HG02973 (cell line): ENCODE results near the gene RIPOR3.
"Not testable (repeated sequence)": the region's sequence is repeated elsewhere in the genome, so short reads cannot be mapped to it uniquely, and the experiment has no call there.

Experiments used
- ATAC-seq: cut with Tn5 transposase; IDR thresholded peaks from one replicate; pipeline ENCODE4 v1.9.1; 2021; ENCODE audit warnings: moderate library complexity; ENCODE audit not compliant: unreplicated experiment

RIPOR3 gene

DNA sequence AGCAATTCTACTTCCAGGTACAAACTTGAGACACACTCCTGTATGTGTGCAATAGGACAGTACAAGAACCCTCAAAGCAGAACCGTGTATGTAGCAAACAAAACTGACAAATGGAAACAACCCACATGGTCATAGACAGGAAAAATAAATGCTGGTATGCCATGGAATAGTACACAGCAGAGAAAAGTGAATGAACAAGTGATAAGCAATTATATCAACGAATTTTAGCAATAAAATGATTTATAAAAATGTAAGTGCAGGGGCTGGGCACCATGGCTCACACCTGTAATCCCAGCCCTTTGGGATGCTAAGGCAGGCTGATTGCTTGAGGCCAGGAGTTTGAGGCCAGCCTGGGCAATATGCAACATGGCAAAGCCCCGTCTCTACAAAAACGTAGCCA, 9.3 kb downstream of the RIPOR3 start:
- no peak for ATAC-seq

DNA sequence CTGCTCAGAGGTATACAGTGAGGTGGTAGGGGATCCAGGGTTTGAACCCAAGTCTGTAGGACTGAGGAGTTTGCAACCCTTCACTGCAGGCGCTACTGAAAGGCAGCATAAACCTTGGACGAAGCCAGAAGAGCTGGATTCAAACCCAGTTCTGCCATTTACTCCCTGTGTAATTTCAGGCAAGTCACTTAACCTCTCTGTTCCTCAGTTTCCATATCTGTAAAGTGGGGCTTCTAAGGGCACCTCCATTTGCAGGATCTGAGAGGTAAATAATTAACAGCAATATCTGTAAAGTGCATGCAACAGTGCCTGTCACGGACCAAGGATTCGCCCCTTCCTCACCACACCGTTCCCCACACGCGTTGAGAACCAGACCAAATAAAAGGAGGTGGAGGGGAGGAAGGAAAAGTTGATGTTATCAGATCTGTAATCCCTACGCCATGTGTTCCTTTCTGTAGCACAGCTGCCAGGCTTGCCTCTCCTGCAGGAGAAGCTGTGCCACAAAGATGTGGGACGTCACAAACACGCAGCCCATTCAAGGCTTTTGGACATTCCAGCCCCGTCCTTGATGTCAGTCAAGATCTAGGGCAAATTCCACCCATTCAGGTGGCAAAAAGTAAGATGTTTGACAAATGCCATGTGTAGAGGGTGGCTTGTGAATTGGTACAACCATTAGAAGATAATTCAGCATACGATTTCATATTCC, 9.8 kb downstream of the RIPOR3 start:
- ATAC-seq = no peak

DNA sequence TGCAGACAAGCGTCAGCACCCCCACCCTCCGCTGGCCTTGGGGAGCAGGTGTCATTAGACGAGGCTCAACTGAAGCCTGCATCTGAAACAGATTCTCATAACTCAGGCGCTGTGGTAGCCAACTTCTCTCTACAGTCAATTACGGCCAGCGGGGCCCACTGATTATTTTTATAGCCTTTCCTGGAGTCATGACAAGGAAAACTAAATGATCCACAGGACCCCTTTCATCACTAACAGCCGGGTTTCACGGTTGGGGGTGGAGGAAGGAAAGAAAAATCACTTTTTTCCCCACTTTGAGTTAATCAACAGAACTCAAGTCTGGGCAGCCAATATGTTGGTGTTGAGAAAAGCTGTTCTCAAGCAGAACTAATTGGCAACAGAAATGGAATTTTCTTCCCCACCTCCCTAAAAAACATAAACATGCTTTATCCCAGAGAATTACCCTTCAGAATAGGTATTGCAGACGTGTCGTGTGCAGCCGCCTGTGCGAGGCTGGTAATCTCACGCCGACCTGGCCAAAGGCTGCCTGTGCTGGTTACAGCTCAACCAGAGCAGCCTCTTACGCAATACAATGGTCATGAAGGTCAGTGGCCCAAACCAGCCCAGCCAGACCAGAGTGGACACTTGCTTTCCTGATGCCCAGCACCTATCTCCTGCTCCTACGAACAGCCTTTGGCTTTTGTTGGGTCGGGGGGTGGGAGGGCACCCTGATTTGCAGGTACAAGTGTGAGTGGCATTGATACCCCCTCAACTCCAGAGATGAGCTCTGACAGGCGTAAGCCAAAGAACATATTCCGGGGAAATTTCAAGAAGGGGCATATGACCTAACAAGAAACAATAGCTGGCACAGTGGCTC, 11.0 kb downstream of the RIPOR3 start:
- no peak for ATAC-seq

DNA sequence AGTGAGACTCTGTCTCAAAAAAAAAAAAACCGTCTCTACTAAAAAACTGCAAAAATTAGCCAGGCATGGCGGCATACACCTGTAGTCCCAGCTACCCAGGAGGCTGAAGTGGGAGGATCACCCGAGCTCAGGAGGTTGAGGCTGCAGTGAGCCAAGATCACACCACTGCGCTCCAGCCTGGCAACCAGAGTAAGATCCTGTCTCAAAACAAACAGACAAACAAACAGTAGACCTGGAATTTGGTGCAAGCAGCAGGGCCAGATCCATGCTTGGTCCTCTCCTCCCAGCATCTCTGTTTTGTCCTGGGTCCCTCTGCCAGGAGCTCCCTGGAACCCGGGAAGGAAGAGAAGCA, 11.6 kb downstream of the RIPOR3 start:
- no peak for ATAC-seq

DNA sequence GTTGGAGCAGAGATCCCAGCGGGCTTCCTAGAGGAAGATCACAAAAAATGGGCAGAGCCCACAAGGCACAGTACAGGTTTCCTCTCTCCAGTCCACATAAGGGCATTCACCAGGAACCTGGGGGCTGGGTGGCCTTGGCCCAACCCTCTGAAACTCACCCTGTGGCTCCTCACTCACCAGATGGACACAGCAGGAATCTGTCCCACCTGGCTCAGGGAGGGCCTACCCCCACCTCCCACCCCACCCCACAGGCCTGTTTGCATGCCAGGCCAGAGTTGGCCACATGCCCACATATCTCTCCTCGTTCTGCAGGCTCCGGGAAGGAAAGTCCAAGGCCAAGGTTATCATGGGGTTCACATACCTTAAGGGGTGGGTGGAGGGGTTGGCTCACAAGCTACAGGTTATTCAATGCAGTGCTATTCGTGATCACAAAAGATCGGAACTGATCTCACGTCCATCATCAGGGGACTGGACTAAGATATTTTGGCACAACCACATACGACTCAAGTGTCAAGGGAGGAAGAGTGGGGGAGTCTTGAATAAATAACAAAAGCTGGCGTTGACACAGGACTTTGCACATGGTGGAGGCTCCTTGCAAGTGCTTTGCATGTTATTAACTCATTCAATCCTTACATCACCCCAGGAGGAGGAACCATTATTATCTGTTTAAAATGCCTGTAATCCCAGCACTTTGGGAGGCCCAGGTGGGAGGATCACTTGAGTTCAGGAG, 13.0 kb downstream of the RIPOR3 start:
- no peak for ATAC-seq

DNA sequence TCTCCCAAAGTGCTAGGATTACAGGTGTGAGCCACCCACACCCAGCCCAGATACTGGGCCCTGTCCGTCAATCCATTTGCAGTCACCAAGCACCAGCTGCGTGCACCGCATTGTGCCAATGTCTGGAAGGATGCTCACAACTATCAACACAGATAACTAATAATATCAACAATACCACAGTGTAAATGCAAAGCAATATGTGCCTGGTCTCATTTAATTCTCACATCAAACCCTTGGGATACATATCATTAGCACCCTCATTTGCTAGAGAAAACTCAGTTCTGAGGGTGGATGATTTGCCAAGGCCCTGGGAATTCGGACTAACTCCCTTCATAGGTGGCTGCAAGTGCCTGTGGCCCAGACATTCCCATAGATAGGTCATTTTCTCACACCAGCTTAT, 14.5 kb downstream of the RIPOR3 start:
- ATAC-seq = no peak

DNA sequence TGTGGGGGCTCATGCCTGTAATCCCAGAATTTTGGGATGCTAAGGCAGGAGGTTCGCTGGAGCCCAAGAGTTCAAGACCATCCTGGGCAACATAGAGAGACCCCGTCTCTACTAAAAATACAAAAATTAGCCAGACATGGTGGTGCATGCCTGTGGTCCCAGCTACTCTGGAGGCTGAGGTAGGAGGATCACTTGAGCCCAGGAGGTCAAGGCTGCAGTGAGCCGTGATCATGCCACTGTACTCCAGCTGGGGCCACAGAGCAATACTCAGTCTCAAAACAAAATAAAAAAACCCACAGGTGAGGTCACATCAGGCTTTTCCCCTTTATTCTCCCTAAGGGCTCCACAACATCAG, 15.0 kb downstream of the RIPOR3 start:
- not testable (repeated sequence) for ATAC-seq

DNA sequence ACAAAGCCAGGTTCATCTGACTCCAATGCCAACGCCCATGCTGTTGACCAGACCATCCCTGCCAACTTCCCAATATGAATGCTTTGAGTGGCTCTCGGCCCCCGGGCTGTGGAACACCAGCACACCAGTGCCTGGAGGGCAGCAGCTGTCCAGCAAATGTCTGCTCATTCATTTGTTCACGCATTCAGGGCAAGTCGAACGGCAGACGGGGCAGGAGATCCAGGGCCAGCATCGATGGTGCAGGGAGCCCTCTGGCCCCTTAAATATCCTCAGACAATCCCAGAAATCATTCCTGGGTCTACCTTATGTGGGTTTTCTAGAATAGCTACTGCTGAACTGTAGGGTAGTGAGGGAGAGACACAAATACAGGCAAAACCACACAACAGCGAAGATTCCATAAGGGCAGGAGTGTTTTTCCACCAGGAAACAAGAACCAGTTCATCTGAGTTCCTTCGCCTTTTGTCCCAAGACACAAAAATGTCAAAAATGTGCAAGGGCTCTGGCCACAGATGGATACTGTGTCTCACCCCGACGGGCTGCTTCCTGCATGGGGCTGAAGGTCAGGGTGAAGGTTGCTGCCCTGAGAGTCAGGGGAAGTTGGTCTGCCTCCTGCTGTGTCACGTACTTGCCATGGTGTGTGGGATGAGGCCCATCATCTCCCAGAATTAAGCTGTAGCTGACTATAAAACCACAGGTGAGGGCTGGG, 15.5 kb downstream of the RIPOR3 start:
- no peak for ATAC-seq

DNA sequence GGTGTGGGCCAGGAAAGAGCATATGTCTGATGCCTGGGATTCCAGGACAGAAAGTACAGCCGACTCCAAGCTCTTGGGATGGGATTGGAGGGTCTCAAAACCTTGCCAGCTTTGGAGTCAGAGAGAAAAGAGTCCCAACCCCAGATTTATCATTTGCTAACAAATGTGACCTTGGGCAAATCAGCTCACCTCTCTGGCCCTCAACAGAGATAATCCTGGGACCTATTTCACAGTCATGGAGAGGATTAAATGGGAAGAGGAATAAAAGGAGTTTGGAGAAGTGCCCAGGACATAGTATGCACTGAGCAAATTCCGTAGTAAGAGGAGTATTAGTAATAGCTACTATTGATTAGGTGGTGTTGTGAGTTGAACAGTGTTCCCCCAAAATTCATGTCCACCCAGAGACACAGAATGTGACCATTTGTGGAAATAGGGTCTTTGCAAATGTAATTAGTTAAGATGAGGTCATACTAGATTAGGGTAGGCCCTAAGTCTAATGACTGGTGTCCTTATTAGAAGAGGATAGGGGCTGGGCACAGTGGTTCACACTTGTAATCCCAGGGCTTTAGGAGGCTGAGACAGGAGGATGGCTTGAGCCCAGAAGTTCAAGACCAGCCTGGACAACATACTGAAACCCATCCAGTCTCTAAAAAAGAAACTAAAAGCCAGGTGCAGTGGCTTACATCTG, 17.1 kb downstream of the RIPOR3 start:
- no peak for ATAC-seq

DNA sequence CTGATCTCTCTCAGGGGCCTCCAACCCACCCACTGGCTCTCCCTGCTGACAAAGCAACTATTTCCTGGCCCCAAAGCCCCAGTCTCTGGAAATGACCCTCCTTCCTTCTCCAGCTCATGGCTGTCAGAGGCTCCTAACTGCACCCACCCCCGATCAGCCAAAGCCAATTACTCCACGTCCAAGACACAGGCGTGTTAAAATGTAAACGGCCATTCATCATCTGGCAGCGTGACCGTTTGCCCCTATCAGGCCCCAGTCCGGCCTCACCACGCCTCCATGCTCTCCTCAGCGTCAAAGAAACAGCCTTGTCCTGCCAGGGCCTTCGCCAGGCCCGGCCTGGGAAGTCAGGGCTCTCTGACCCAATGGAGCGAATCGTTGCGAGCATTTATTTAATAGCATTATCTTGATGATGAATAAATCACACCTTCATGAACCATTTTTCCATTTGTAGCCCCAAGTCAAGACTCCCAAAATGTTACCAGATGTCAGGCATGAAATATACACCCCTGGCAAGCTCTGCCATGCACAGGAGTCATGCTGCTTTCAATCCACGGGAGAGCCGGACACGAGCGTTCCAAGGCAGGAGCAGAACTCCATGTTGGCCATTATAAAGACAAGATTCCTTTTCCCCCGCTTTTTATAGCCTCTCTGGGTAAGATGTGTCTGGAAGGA, 17.7 kb downstream of the RIPOR3 start:
- ATAC-seq = no peak

DNA sequence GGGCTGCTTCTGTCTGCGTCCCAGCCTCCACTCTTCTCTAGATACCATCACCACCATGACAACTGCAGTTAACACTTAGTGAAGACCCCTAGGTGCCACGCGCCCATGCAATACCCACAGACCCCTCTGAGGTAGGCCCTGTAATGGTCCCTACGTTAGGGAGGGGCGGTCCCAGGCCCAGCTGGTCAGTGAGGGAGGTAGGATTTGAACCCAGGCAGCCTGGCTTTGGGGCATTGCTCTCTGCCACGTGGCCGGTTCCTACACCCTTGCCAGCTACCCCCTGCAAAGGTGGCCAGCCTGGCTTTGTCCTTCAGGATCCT, 18.2 kb downstream of the RIPOR3 start:
- ATAC-seq = no peak

DNA sequence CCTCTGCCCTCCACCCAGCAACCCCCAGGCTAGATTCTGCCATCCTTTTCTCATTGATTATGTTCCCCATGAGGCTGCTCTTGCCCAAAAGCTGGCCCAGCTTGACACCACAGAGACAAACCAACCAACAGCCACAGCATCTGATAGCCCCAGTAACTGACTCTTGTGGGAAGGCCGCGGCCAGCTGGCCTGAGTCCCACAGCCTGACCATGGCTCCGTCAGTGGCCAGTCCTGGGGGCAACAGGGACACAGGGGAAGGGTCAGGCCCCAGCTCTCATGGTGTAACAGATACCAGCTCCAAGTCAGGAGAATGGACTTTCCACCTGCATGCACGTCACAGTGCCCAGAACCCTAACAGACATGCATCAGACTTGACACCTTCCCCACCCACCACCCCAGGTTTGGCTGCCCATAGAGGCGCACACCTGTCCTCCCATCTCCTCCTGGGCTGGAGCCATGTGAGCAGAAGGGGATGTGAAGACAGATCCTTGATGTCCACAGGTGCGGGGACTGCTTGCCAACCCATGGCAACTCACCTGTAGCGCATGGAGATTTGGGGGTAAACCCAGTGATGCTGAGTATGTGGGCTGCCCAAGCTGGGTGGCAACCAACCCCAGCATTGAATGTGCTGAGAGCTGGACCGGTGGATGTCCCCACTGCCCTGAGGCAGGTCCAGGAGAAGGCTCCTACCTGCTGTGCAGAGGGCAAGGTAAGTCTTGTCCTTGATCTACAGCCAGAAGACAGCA, 18.8 kb downstream of the RIPOR3 start:
- no peak for ATAC-seq

DNA sequence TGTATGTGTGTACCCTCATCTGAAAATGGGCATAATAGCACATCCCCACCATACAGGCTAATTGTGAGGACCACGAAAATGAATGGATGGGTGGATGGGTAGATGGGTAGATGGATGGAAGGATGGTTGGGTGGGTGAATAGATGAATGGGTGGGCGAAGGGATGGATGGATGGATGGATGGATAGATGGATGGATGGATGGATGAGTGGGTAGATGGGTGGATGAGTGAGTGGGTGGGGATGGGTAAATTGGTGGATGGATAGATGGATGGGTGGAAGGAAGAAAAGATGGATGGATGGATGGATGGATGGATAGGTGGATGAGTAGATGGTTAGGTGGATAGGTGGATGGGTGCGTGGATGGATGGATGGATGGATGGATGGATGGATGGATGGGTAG, 19.7 kb downstream of the RIPOR3 start:
- ATAC-seq = no peak

DNA sequence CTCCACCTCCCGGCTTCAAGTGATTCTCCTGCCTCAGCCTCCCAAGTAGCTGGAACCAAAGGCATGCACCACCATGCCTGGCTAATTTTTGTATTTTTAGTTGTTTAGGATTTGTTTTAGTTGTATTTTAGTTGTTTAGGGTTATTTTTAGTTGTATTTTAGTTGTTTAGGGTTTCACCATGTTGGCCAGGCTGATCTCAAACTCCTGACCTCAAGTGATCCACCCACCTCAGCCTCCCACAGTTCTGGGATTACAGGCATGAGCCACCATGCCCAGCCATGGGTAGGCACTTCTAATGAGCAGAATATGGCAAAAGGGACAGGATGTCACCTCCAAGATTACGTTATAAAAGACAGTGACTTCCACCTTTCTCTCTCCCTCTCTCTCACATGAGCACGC, 20.3 kb downstream of the RIPOR3 start:
- ATAC-seq = not testable (repeated sequence)

DNA sequence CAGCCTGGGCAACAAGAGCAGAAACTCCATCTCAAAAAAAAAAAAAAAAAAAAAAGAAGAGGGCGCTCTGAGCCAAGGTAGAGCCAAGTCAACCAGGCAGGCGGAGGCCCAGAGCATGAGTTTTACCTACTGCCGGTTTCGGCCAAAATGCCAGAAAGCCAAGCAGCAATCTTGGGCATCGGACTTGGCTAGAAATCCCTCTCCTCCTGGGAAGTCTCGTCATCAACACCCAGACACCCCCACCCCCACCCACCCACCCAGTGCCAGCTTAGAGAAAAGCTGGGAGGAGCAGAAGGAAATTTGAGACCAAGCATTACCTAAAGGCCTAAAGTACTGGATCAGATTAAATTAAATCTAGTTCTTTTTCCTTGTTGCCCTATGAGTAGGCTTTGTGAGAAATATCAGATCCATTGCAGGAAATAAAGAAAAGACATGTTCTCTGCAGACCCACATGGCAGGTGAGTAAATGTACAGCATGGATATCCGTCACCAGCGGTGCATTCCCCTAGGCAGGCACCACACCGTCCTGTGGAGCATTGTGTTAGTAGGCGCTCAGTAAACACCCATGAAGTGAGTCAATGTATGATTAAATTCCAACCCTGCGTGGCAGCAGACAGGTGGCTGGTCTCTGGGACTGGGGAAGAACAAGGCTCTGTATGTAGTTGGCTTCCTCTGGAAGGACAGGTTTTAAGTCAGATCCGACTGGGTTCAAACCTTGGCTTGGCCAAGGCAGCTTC, 21.0 kb downstream of the RIPOR3 start:
- no peak for ATAC-seq

DNA sequence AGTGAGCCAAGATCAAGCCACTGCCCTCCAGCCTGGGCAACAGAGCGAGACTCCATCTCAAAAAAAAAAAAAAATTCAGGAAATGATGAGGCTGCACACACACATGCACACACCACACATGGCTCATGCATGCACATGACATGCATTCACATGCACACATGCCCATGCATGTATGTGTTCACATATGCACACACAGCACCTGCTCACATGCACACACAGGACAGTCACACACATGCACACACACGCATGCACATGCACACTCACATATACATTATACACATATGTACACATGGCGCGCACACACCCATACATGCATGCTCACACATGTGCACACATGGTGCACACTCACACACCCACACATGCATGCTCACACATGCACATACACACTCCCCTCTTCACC, 22.5 kb downstream of the RIPOR3 start:
- ATAC-seq = no peak

DNA sequence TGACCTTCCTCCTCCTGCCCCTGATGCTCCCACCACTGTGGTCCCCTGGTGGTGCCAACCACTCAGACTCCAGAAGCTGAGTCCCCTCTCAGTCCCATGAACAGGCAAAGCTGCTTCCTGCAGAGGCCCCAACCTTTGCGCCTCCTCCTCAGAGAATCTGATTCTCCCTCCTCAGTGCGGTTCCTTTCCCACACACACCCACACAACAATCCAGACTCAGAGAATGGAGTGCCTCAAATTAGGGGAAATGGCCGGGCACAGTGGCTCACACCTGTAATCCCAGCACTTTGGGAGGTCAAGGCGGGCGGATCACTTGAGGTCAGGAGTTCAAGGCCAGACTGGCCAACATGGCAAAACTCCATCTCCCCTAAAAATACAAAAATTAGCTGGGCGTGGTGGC, 23.0 kb downstream of the RIPOR3 start:
- ATAC-seq = no peak

DNA sequence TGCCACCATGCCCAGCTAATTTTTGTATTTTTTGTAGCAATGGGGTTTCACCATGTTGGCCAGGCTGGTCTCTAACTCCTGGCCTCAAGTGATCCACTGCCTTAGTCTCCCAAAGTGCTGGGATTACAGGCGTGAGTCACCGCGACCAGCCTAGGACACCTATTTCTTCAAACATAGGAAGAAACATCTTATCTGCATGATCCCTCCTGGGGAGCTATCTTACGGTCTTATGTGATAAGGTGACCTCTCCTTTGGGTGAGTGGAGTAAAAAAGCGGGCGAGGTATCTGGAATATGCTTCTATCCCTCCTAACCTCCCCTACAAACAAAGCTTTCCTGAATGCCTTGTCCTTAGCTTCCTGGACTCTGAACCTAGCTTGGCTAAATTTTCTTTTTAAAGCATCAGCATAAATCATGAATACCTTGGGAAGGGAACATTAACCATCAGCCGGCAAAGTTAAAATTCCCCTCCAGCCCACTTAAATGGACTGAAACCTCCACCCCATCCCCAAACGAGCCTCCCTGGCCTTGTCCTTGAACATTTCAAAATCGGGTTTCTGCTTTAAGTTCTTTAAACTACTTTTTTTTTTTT, 24.5 kb downstream of the RIPOR3 start:
- no peak for ATAC-seq

DNA sequence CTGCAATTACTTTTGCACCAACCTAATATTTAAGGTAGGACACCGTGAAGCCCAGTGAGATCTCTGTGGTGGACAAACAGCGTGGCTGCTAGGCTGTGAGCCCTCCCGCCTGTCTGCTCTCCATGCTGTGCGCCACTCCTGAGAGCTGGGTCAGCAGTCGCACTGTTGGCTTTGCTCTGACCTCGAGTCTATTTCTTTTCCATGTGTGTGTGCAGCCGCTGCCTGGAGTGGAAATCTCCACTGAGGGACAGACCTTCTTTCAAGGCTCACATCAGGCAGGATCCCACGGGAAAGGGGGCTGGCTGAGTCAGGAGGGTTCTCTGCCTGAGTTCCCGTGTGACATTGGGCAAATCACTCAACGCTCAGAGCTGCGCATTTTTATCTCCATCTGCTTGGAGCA, 27.1 kb downstream of the RIPOR3 start:
- ATAC-seq = no peak
